Measurements from ENCODE around the gene CLASRP.

The CLASRP gene

DNA sequence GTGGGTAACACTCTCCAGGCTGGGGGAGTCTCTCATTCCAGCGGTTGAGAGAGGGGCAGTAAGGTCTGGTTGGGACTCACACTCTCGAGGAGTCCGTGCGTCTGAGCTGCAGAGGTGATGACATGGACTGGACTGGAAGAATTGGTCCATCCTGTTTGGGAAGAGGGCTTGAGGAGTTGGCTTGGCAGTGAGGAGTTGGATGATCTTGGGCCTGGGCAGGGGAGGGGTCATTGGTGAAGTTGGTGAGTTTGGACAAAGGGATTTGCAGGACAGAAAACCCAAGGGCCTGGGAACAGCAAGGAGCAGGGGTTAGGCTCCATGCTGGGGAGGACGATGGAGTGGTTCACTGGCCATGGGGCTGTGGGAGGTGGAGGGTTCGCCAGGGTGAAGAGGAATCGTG is 57.9 kb downstream of the CLASRP start:
- no peak overlapping the region for H3K4me3 ChIP-seq (ENCODE audit: low read length)

DNA sequence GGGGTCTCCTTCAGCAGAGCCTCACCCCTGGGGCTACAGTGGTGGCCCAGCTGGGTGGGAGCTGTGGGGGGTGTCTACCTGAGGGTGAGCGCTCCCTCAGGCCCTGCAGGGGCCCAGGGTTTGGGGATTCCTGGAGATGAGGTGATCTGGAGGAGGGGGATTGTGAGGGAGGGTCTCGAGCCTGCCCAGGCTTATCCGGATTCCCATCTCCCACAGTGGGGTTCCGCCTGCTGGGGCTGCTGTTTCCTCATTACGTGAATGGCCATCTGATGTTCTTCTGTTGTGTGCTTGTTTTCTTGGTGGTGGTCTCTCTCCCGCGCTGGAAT is 58.6 kb downstream of the CLASRP start:
- H3K27me3 ChIP-seq (ENCODE audit: control insufficient read depth, insufficient read depth, low read length), result no peaks in the 10 kb centered on the region
- DNase-seq (ENCODE audit: low read depth, low spot score), result no peak
- no CpG with 5 or more reads among the region's 7 CpGs for WGBS (ENCODE audit: insufficient coverage, insufficient read length)
- no peak overlapping the region for H3K4me3 ChIP-seq (ENCODE audit: low read length)
- no peak overlapping the region for H3K27ac ChIP-seq (ENCODE audit: low read length)
- 0 out of 2 replicates have a peak, but pooled peaks cover 1% of the 10 kb centered on the region for H3K4me1 ChIP-seq (ENCODE audit: control insufficient read depth, insufficient read depth, low read length)
- H3K9me3 ChIP-seq (ENCODE audit: control insufficient read depth, insufficient read depth, low read length), result no peaks in the 10 kb centered on the region
- H3K36me3 ChIP-seq (ENCODE audit: control insufficient read depth, insufficient read depth, low read length), result no peaks in the 10 kb centered on the region

More for the DNA sequence above, 57.9 kb downstream of the CLASRP start:
- Histone ChIP-seq H3K36me3 (ENCODE audit: control insufficient read depth, insufficient read depth, low read length) (no peaks in the 10 kb centered on the region), H3K27ac (ENCODE audit: low read length) (no peak overlapping the region), H3K4me1 (ENCODE audit: control insufficient read depth, insufficient read depth, low read length) (0 out of 2 replicates have a peak, but pooled peaks cover 1% of the 10 kb centered on the region), H3K27me3 (ENCODE audit: control insufficient read depth, insufficient read depth, low read length) (no peaks in the 10 kb centered on the region), H3K9me3 (ENCODE audit: control insufficient read depth, insufficient read depth, low read length) (no peaks in the 10 kb centered on the region)
- WGBS (ENCODE audit: insufficient coverage, insufficient read length), result no CpG with 5 or more reads among the region's 7 CpGs
- no peak for DNase-seq (ENCODE audit: low read depth, low spot score)

DNA sequence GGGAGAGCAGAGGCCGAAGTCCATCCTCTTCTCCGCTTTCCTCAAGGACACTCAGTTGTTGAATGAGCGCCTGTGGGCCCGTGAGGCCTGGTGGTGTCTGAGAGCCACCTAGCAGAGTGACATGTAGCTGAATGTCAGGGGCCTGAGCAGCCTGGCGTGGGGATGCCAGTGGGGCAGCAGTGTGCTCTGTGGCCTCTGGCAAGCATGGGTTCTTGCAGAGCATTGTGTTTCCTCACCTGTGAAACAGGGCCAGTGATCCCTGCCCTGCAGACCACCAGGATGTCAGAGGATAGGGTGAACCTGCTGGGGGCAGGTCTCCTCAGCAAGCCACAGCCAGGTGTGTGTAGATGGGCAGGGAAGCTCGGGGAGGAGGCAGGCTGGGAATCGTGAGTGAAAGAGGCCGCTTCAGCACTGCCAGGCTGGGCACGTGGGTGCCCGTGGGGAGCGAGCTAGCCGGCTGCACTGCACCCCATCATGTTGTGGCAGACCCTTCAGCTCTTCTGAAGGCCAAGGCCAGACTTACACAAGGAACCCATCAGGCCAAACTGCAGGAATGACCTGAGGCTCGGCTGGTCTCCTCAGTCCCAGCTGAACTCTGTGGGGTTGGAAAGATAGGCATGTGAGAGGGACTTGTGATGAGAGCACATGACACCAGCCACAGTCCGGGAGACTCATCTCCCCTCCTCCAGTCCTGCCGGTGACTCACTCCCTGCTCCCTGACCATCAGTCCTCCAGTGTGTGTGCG is 59.1 kb downstream of the CLASRP start:
- Histone ChIP-seq H3K4me3 (ENCODE audit: low read length) (no peak overlapping the region), H3K36me3 (ENCODE audit: control insufficient read depth, insufficient read depth, low read length) (no peaks in the 10 kb centered on the region), H3K4me1 (ENCODE audit: control insufficient read depth, insufficient read depth, low read length) (peaks cover 2% of the 10 kb centered on the region), H3K27me3 (ENCODE audit: control insufficient read depth, insufficient read depth, low read length) (no peaks in the 10 kb centered on the region), H3K9me3 (ENCODE audit: control insufficient read depth, insufficient read depth, low read length) (no peaks in the 10 kb centered on the region), H3K27ac (ENCODE audit: low read length) (no peak overlapping the region)
- WGBS (ENCODE audit: insufficient coverage, insufficient read length), result no CpG with 5 or more reads among the region's 16 CpGs
- no peak for DNase-seq (ENCODE audit: low read depth, low spot score)

- H3K4me1 ChIP-seq (ENCODE audit: control insufficient read depth, insufficient read depth, low read length), result peaks cover 6% of the 10 kb centered on the region
- no peak for DNase-seq (ENCODE audit: low read depth, low spot score)
- no peaks in the 10 kb centered on the region for H3K27me3 ChIP-seq (ENCODE audit: control insufficient read depth, insufficient read depth, low read length)
- no CpG with 5 or more reads among the region's 15 CpGs for WGBS (ENCODE audit: insufficient coverage, insufficient read length)
- no peak overlapping the region for H3K4me3 ChIP-seq (ENCODE audit: low read length)
- no peaks in the 10 kb centered on the region for H3K36me3 ChIP-seq (ENCODE audit: control insufficient read depth, insufficient read depth, low read length)
- H3K9me3 ChIP-seq (ENCODE audit: control insufficient read depth, insufficient read depth, low read length), result no peaks in the 10 kb centered on the region
- no peak overlapping the region for H3K27ac ChIP-seq (ENCODE audit: low read length)
Measured at GRCh38 chr19:45098521-45099466, 59.9 kb downstream of the CLASRP start.

- H3K9me3 ChIP-seq (ENCODE audit: control insufficient read depth, insufficient read depth, low read length), result no peaks in the 10 kb centered on the region
- H3K4me1 ChIP-seq (ENCODE audit: control insufficient read depth, insufficient read depth, low read length), result peaks cover 6% of the 10 kb centered on the region
- H3K27me3 ChIP-seq (ENCODE audit: control insufficient read depth, insufficient read depth, low read length), result no peaks in the 10 kb centered on the region
- no CpG with 5 or more reads among the region's 25 CpGs for WGBS (ENCODE audit: insufficient coverage, insufficient read length)
- no peak overlapping the region for H3K4me3 ChIP-seq (ENCODE audit: low read length)
- DNase-seq (ENCODE audit: low read depth, low spot score), result no peak
- no peaks in the 10 kb centered on the region for H3K36me3 ChIP-seq (ENCODE audit: control insufficient read depth, insufficient read depth, low read length)
- no peak overlapping the region for H3K27ac ChIP-seq (ENCODE audit: low read length)
Measured at GRCh38 chr19:45099467-45100191, 60.8 kb downstream of the CLASRP start.

DNA sequence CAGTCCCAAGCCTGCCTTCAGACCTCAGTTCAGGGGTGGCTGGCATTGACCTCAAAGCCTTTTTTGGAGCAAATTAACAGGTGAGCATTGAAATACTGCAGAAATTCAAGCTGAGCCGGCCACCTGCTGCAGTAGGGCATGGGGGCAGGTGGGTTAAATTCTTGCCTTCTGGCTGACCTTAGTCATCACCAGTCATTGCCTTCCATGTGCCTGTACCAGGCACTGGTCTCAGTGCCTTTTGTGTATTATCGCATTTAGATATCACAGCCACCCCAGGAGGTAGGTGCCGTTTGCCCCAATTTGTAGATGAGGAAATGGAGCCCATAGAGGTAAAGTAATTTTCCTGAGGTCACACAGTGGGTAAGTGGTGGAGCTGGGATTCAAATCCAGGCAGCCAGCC is 61.4 kb downstream of the CLASRP start:
- Histone ChIP-seq H3K27me3 (ENCODE audit: control insufficient read depth, insufficient read depth, low read length) (no peaks in the 10 kb centered on the region), H3K36me3 (ENCODE audit: control insufficient read depth, insufficient read depth, low read length) (no peaks in the 10 kb centered on the region), H3K4me1 (ENCODE audit: control insufficient read depth, insufficient read depth, low read length) (peaks cover 6% of the 10 kb centered on the region), H3K27ac (ENCODE audit: low read length) (no peak overlapping the region), H3K9me3 (ENCODE audit: control insufficient read depth, insufficient read depth, low read length) (no peaks in the 10 kb centered on the region), H3K4me3 (ENCODE audit: low read length) (no peak overlapping the region)
- WGBS (ENCODE audit: insufficient coverage, insufficient read length), result no CpG with 5 or more reads among the region's 3 CpGs
- DNase-seq (ENCODE audit: low read depth, low spot score), result no peak

GRCh38 chr19:45100846-45101252 is 62.0 kb downstream of the CLASRP start:
- Histone ChIP-seq H3K27me3 (ENCODE audit: control insufficient read depth, insufficient read depth, low read length) (no peaks in the 10 kb centered on the region), H3K4me3 (ENCODE audit: low read length) (no peak overlapping the region), H3K27ac (ENCODE audit: low read length) (no peak overlapping the region), H3K9me3 (ENCODE audit: control insufficient read depth, insufficient read depth, low read length) (no peaks in the 10 kb centered on the region), H3K36me3 (ENCODE audit: control insufficient read depth, insufficient read depth, low read length) (no peaks in the 10 kb centered on the region), H3K4me1 (ENCODE audit: control insufficient read depth, insufficient read depth, low read length) (peaks cover 6% of the 10 kb centered on the region)
- WGBS (ENCODE audit: insufficient coverage, insufficient read length), result no CpG with 5 or more reads among the region's 8 CpGs
- no peak for DNase-seq (ENCODE audit: low read depth, low spot score)

- no CpG with 5 or more reads among the region's 8 CpGs for WGBS (ENCODE audit: insufficient coverage, insufficient read length)
- no peak overlapping the region for H3K27ac ChIP-seq (ENCODE audit: low read length)
- peaks cover 6% of the 10 kb centered on the region for H3K4me1 ChIP-seq (ENCODE audit: control insufficient read depth, insufficient read depth, low read length)
- H3K27me3 ChIP-seq (ENCODE audit: control insufficient read depth, insufficient read depth, low read length), result no peaks in the 10 kb centered on the region
- no peak for DNase-seq (ENCODE audit: low read depth, low spot score)
- H3K36me3 ChIP-seq (ENCODE audit: control insufficient read depth, insufficient read depth, low read length), result no peaks in the 10 kb centered on the region
- no peak overlapping the region for H3K4me3 ChIP-seq (ENCODE audit: low read length)
- no peaks in the 10 kb centered on the region for H3K9me3 ChIP-seq (ENCODE audit: control insufficient read depth, insufficient read depth, low read length)
Measured at GRCh38 chr19:45101806-45102205, 63.0 kb downstream of the CLASRP start.

DNA sequence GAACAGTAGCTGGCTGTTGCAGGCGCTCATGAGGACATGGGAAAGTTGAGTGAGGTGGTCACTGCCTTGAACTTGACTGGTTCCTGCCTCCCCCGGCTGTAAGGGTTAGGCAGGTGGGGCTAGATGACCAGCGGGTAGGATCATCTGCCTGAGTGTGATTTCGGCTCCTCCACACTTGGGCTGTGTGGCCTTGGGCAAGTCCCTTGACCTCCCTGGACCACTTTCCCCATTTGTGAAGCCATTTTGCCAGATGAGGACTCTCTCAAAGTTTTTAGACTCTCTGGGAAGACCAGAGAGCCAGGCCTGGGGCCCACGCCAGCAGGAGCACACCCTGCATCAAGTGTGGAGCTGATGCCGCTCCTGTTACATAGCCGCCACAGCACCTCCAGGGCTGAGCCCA is 63.6 kb downstream of the CLASRP start:
- Histone ChIP-seq H3K27me3 (ENCODE audit: control insufficient read depth, insufficient read depth, low read length) (no peaks in the 10 kb centered on the region), H3K4me3 (ENCODE audit: low read length) (no peak overlapping the region), H3K36me3 (ENCODE audit: control insufficient read depth, insufficient read depth, low read length) (no peaks in the 10 kb centered on the region), H3K27ac (ENCODE audit: low read length) (no peak overlapping the region), H3K4me1 (ENCODE audit: control insufficient read depth, insufficient read depth, low read length) (peaks cover 6% of the 10 kb centered on the region), H3K9me3 (ENCODE audit: control insufficient read depth, insufficient read depth, low read length) (no peaks in the 10 kb centered on the region)
- WGBS (ENCODE audit: insufficient coverage, insufficient read length), result no CpG with 5 or more reads among the region's 7 CpGs
- DNase-seq (ENCODE audit: low read depth, low spot score), result no peak

DNA sequence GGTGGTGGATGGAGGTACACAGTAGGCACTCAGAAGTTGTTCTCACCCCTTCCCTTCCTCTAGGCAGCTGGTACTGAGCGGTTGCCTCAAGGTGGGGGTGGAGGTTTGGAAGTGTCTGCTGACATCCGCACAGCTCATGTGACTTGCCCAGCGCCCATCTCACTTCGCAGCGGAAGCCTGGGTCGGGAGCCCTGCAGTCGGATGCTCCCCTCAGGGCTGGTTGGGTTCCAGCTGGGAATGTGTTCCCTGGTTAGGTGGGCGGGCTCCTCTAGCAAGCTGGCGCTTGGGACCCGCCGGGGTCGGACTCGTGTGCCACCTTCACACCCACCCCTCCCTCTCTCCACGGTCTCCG is 64.3 kb downstream of the CLASRP start:
- WGBS (ENCODE audit: insufficient coverage, insufficient read length), result no CpG with 5 or more reads among the region's 15 CpGs
- Histone ChIP-seq H3K4me3 (ENCODE audit: low read length) (no peak overlapping the region), H3K4me1 (ENCODE audit: control insufficient read depth, insufficient read depth, low read length) (peaks cover 6% of the 10 kb centered on the region), H3K27ac (ENCODE audit: low read length) (no peak overlapping the region), H3K9me3 (ENCODE audit: control insufficient read depth, insufficient read depth, low read length) (no peaks in the 10 kb centered on the region), H3K36me3 (ENCODE audit: control insufficient read depth, insufficient read depth, low read length) (no peaks in the 10 kb centered on the region), H3K27me3 (ENCODE audit: control insufficient read depth, insufficient read depth, low read length) (no peaks in the 10 kb centered on the region)
- DNase-seq (ENCODE audit: low read depth, low spot score), result no peak
